Activated CD4-positive, alpha-beta T cell treated with anti-CD3 and anti-CD28 coated beads for 36 hours (primary cell): ENCODE results near the gene ALAS2. TPM values are rescaled to one million over a fixed set of nuclear protein-coding genes. Genes with fewer than 3 reads are reported as not detected.

Source experiments
- ATAC-seq: fragments of 200-7000 bp; cut with Tn5 transposase; one replicate; pipeline ENCODE4 v1.10.0; 2021; ENCODE audit warnings: mild to moderate bottlenecking, moderate library complexity
- CTCF ChIA-PET: fragments of 350-600 bp; sonication (Branson Sonifier 250); formaldehyde crosslinking; loops from one replicate; lab custom pipeline; 2021; ENCODE audit warnings: antibody characterized with exemption; lab: Charles Lee
- POLR2A ChIA-PET: fragments of 350-600 bp; sonication (Branson Sonifier 250); formaldehyde crosslinking; loops from one replicate; lab custom pipeline; 2021; ENCODE audit warnings: antibody characterized with exemption, inconsistent platforms; lab: Charles Lee
- DNase-seq: peaks from one replicate; pipeline ENCODE4 v3.0.0-alpha.2; 2020
- H3K27ac Mint-ChIP-seq: one replicate; pipeline ENCODE4 v1.8.0; 2021; ENCODE audit warnings: mixed read lengths
- H3K27me3 Mint-ChIP-seq: one replicate; pipeline ENCODE4 v1.8.0; 2021; ENCODE audit warnings: mixed read lengths
- H3K36me3 Mint-ChIP-seq: one replicate; pipeline ENCODE4 v1.8.0; 2021; ENCODE audit warnings: low read depth, mixed read lengths
- H3K4me1 Mint-ChIP-seq: one replicate; pipeline ENCODE4 v1.8.0; 2021; ENCODE audit warnings: mixed read lengths
- H3K4me3 Mint-ChIP-seq: one replicate; pipeline ENCODE4 v1.8.0; 2021; ENCODE audit warnings: mild to moderate bottlenecking, moderate library complexity, mixed read lengths
- H3K9me3 Mint-ChIP-seq: one replicate; pipeline ENCODE4 v1.8.0; 2021; ENCODE audit warnings: low read depth, mixed read lengths
- intact Hi-C, 2 experiments: fragments of 100-400 bp; cut with DNase I in 1 of 2; cut with micrococcal nuclease in 1 of 2; formaldehyde crosslinking; loops; one replicate each; pipeline versions ENCODE4 v1.14.2 to v1.15.1; 2022 to 2024; cut with DNase I, micrococcal nuclease
- total RNA-seq, 2 experiments: library from RNA; stranded (reverse); gene quantifications; one replicate each; pipeline ENCODE4 v1.2.3, GENCODE V29; 2021

The ALAS2 gene
- total RNA-seq, 2 experiments from 2014 or later = not detected

GRCh38 chrX:54977387-54977786 lies 53.4 kb downstream of the ALAS2 start:
- intact Hi-C loops = no loop called here
- Mint-ChIP-seq H3K4me3 (no peak overlapping the region), H3K9me3 (no peaks in the 10 kb centered on the region), H3K27ac (no peak overlapping the region), H3K4me1 (no peaks in the 10 kb centered on the region), H3K27me3 (no peaks in the 10 kb centered on the region), H3K36me3 (no peaks in the 10 kb centered on the region)
- no peak for DNase-seq
- ChIA-PET CTCF (interaction anchor here (1.0 kb wide), 1 partner anchor 32 kb away, joined by 3 read pairs; no protein-coding TSS in a partner anchor), POLR2A (interaction anchor here (0.5 kb wide), 1 partner anchor 50 kb away, joined by 3 read pairs; no protein-coding TSS in a partner anchor)
- ATAC-seq = no peak

- Mint-ChIP-seq H3K9me3 (no peaks in the 10 kb centered on the region), H3K4me3 (no peak overlapping the region), H3K27me3 (no peaks in the 10 kb centered on the region), H3K36me3 (no peaks in the 10 kb centered on the region), H3K4me1 (peaks cover 30% of the 10 kb centered on the region), H3K27ac (no peak overlapping the region)
- intact Hi-C loops = no loop called here
- no peak for ATAC-seq
- ChIA-PET POLR2A (no interaction called here), CTCF (interaction anchor here (0.5 kb wide), 1 partner anchor 63 kb away, joined by 4 read pairs; no protein-coding TSS in a partner anchor)
- no peak for DNase-seq
Observed at GRCh38 chrX:54964766-54965497, 65.8 kb downstream of the ALAS2 start.

- POLR2A ChIA-PET = no interaction called here
- no peaks in the 10 kb centered on the region for H3K36me3 Mint-ChIP-seq
Observed at GRCh38 chrX:54961750-54962149, 69.0 kb downstream of the ALAS2 start.

More at GRCh38 chrX:54961750-54962149, 69.0 kb downstream of the ALAS2 start:
- no peaks in the 10 kb centered on the region for H3K9me3 Mint-ChIP-seq
- no peak for DNase-seq
- H3K4me3 Mint-ChIP-seq = no peak overlapping the region
- ATAC-seq = no peak
- CTCF ChIA-PET = interaction anchor here (0.6 kb wide), 1 partner anchor 1484 kb away, joined by 3 read pairs; no protein-coding TSS in a partner anchor
- no peaks in the 10 kb centered on the region for H3K27me3 Mint-ChIP-seq
- no peak overlapping the region for H3K27ac Mint-ChIP-seq
- intact Hi-C loops = no loop called here
- H3K4me1 Mint-ChIP-seq = peaks cover 27% of the 10 kb centered on the region

Other genes with a start within 250 kb of the ALAS2 start
- not detected for gene ITIH6, start 232.7 kb downstream of the ALAS2 start, total RNA-seq
- gene MAGED2, start 223.2 kb downstream of the ALAS2 start, total RNA-seq = 10 to 100 TPM; 27.4 to 35.5 TPM
- gene TRO, start 110.2 kb downstream of the ALAS2 start, total RNA-seq = 1 to 10 TPM; 4.8 to 5.5 TPM
- gene PFKFB1, start 36.8 kb downstream of the ALAS2 start, total RNA-seq = under 1 TPM; 0.55 to 0.67 TPM
- 10 to 100 TPM; 37.7 to 41.4 TPM for gene APEX2, start 30.6 kb downstream of the ALAS2 start, total RNA-seq
- under 1 TPM; 0.55 to 0.70 TPM for gene PAGE2B, start 44.1 kb upstream of the ALAS2 start, total RNA-seq
- not detected for gene PAGE2, start 58.0 kb upstream of the ALAS2 start, total RNA-seq
- under 1 TPM in 1 of 2 experiments, not detected in 1; 0.49 TPM for gene PAGE5, start 189.4 kb upstream of the ALAS2 start, total RNA-seq
- not detected for gene PAGE3, start 233.9 kb upstream of the ALAS2 start, total RNA-seq